NCI-H226 (cell line): ENCODE data around the gene TSC1.

ENCODE experiments used
- DNase-seq: peaks from one replicate; pipeline ENCODE4 v3.0.0-alpha.2; 2015

TSC1 gene

GRCh38 chr9:132857616-132858342 lies 86.6 kb downstream of the TSC1 start:
- DNase-seq = no peak

- no peak for DNase-seq
These were observed 87.4 kb downstream of the TSC1 start for GRCh38 chr9:132857031-132857430.

DNA sequence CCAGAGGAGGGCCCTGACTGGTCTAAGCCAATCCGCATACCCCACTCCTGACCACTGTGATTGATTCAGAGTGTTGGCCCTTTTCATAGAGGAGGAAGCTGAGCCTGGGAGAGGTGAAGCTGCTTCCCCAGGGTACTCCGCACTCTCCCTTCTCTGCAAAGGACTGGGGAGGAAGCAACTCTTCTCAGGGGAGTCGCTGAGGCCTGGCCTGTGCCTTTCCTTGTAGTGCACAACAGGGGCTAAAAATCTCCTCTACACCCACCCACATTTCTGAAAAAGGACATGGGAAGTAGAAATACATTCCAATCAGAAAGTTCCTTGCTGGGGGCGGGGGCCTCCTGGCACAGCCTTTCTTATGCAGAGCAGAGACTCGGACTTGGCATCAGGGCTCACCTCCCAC lies 88.5 kb downstream of the TSC1 start:
- no peak for DNase-seq

GRCh38 chr9:132854832-132855231 lies 89.6 kb downstream of the TSC1 start:
- DNase-seq = no peak

GRCh38 chr9:132853482-132853881 lies 90.9 kb downstream of the TSC1 start:
- no peak for DNase-seq

- DNase-seq = no peak
These were observed 95.2 kb downstream of the TSC1 start for GRCh38 chr9:132849185-132849706.

- DNase-seq = no peak
These were observed 97.4 kb downstream of the TSC1 start for GRCh38 chr9:132846918-132847515.

GRCh38 chr9:132846109-132846917 lies 98.1 kb downstream of the TSC1 start:
- DNase-seq = no peak

GRCh38 chr9:132842124-132843044 lies 102.0 kb downstream of the TSC1 start:
- no peak for DNase-seq
